ENCODE measurements around the gene SRD5A1.
"Not testable (repeated sequence)": the region's sequence is repeated elsewhere in the genome, so short reads cannot be mapped to it uniquely, and the experiment has no call there.

The SRD5A1 gene

DNA sequence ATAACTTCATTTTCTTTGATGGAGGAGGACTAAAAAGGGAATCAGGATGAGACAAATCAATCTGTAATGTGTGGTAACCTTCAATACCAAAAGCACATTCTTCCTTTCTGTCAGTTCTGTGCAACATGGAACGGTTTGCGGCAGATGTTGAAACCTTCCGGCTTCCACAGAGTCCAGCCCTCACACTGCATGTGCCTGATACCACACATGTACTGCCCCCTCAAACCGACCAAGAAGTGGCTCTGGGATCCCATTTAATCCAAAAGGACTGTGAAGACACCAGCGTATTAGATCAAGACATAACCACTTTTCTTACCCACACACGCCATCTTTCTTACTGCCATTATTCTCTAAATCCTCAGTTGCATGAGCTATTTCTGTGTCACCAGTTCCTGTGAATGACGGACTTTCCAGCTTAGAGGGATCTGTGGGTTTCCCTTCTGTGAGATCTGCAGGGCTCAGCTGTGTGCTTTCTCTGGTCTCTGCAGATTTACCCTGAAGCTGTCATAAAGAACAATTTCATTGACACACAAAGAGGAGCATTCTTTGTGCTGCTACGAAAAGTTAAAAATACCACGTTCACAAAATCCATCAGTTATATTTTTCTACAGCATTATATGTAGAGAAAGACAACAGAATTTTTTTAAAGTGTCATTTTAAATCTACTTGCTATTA, 26.2 kb upstream of the SRD5A1 start:
- no peak for DNase-seq

DNA sequence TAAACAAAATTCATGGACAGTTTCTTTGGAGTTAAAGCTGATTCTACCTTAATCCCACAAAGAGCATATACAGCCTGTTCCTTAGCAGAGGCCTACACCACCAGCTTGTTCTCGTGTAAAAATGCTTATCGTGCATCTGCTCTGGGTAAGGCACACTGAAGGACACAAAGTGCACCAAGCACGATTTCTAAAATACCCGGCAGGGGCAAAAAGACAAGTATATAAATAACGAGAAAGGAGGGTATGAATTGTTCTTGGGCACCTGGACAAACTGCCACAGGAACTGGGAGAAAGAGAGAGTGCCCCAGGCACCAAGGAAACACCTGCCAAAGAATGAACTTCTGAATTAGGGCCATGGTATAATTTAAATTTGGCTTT, 25.7 kb upstream of the SRD5A1 start:
- DNase-seq = no peak

DNA sequence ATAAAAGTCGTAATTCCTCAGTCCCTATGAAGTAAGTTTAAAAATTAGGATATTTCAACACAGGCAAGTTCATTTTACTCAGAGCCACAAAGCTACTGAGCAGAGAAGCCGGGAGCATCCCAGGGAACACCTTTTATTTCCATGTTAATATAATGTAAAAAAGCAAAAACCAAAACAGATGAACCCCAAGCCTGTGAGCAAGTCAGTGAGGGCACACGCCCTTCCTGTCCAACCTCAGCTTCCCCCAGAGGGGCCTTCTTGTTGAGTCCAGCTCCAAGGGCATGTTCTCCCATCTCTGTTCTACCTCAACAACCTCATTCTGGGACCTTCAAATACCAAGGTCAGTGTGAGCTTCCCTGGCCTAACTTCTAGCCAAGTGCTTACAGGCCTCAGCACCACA, 25.2 kb upstream of the SRD5A1 start:
- no peak for DNase-seq

DNA sequence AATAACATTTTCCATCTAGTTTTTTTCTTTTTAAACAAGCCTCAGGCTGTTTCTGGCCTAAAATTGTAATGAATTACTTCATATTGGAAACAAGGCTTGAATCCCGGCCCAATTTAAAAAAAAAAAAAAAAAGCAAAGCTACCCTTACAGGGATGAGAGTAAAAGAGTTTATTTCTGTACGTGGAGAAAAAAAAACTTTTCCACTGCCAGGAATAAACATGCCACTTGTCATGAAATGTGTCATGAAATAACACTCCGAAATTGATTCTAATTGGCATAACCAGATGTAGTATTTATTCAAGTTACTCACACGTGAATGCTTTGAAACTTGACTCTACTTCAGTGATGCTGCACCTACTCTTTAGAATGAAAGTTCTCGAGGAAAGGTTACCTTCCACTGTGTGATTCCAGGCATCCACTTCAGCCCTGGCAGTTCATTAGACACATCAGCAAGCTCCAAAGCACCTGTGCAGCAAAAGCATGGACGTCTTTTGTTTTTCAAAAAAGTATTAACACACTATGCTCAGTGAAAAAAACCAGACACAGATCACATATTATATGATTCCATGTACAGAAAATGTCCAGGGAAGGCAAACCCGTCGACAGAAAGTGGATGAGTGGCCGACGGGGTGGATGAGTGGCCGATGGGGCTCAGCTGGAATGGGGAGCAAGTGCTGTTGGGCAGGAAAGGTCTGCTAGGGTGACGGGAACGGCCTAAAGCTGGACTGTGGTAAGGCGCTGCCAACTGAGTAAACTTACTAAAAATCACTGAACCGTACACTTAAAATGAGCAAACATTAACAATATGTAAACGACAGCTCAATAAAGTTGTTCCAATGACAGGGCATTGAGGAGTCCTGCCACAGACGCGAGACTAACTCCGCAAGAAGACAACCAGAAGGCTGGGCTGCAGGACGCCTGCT, 21.6 kb upstream of the SRD5A1 start:
- DNase-seq = no peak

DNA sequence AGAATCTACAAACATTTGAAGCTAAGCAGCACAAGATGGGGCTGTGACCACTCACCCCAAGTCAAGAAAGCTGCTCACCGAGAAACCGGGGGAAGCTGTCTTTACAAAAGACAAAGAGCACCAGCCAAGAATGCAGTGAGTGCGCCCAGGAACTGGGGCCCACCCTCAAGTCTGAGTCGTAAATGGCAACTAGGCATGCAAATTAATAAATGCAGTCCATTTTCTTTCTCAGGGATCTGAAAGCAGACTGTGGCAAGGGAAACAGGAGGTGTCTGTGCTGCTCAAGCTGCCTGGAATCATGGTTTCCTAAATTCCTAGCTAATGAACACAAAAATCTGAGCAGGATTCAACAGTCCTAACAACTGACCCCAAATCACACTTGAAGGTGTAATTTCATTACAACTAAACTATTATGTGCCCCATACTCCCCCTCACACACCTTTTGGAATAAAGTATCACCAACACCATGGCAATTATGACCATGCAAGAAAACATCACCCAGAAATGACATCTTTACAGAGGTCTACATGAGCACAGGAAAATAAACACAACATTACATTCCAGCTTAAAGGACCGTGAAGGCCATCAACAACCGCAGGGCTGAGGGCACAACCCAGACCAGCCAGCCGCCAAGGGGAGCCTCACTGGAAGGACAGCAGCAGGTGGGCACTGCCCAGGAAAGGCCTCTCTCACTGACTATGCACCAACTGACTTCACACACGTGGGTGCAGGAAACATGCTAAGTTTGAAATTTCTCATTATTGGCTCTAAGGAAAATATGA, 18.0 kb upstream of the SRD5A1 start:
- no peak for DNase-seq

DNA sequence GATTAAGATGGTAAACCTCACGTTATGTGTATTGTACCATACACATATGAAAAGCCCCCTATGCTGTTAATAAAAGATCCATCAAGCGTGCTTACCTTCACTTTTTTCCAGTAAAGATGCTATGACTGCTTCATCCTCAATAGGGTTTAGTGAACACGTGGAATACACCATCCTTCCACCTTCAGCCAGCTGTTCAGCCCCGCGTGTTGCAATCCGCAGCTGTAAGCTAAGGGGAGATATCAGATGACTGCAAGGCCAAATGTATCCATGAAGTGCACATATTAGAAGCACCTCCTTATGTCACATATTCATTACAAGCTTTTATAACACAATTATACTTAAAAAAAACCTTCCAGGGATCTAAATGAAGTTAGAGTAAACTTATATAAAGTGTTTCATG, 16.6 kb upstream of the SRD5A1 start:
- no peak for DNase-seq

DNA sequence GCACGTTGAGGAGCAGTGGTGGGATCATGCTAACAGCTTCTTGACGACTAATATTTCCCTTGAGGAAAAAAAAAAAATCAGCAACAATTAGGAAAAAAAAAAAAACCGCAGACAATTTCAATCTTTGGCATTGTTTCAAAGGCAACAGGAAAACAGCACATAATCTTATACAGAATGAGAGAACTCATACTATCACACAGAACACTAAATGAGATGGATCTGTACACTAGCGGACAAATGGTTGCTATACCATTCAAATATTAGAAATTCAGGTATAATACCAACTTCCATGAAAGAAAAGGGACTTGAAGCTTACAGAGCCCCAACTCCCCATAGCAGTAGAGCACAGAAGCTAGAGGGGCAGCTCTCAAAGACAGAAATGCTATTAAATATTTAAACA, 10.0 kb upstream of the SRD5A1 start:
- DNase-seq = no peak

DNA sequence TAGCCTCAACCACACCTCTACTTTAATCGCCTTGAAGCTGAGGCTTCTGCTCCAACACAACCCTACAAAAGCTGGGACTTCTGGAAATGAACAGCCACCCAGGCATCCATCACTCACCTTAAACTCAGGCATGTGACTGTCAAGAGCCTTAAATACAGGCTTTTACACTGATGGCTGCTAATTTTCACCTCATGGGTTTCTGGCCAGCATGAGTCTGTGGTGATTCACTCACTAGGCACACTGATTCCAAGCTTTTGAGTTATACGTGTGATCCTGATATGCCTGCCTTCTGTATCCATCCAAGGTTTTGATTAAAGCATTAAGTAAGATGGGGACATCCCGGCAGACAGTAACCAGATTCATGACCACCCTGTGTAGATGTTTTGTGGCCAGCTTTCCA, 9.3 kb upstream of the SRD5A1 start:
- DNase-seq = no peak

DNA sequence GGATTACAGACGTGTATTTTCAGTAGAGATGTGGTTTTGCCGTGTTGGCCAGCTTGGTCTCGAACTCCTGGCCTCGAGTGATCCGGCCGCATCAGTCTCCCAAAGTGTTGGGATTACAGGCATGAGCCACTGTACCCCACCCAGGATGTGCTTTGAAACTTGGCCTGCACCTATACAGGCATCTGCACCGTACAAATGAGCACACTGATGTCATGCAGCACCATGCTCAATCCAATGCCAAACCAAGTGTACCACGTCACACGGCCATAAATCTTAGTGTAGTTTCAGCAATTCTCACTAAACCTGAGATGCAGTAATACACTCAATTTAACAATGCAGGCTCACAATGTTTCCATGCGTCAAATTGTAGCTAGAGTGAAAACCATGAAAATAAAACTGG, 6.7 kb upstream of the SRD5A1 start:
- no peak for DNase-seq

DNA sequence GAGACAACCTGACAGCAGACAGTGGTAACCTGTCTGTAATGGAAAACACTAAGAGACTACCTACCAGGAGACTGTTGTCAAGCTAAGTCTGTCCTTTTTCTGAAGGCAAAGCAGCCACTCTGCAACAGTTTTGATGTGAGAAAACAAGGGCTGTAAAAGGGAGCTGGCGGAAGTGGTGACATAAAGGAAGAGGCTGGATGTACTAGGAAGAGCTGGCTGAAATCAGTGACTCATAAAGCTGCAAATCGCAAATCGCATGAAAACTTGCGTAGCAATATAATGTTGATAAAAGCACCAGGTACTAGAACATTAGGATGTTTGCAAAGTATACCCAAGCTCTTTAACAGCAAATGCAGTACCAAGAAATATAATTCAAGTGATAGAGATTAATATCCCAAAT, 1.8 kb upstream of the SRD5A1 start:
- DNase-seq = no peak

DNA sequence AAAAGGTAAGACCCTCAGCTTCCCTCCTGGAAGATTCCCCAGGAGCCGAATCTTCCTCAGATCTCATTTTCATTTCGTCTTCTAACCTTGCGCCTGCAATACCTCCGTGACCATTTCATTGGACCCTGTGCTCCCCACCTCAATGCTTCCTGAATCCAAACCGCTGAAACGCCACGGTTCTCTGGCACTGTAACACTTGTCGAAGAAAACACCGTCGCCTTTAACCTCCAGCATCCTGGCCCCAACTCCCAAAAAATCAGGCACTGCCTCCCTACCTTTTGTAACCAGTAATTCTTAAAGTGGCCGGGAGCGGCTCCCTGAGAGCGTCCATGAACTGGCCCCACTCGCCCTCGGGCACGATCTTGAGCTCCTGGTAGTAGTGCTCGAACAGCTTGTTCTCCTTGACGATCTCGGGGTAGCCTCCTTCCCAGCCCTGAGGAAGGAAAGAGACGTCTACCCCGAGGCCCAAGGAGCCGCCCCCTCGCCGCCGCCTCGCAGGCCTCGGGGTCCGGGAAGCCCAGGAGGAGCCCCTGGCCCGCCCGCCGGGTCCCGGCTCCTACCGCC, 834 bp upstream of the SRD5A1 start:
- no peak for DNase-seq

DNA sequence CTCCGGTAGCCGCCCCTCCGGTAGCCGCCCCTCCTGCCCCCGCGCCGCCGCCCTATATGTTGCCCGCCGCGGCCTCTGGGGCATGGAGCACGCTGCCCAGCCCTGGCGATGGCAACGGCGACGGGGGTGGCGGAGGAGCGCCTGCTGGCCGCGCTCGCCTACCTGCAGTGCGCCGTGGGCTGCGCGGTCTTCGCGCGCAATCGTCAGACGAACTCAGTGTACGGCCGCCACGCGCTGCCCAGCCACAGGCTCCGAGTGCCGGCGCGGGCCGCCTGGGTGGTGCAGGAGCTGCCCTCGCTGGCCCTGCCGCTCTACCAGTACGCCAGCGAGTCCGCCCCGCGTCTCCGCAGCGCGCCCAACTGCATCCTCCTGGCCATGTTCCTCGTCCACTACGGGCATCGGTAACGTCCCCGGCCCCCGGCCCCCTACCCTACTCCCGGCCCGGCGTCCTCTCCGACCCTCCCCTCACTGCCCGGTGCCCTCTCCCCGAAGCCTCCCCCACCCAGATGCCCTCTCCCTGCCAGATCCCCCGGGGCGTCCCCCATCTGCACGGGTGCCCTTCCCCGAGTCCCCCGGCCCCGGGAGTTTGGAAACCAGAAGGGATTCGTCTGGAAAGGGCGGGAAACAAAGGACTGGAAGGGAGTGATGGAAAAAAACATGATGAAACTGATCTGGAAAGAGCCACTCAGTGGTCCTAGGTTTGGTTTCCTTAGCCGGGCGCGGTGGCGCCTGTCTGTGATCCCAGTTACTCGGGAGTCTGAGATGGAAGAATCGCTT, 417 bp downstream of the SRD5A1 start:
- DNase-seq = no peak

DNA sequence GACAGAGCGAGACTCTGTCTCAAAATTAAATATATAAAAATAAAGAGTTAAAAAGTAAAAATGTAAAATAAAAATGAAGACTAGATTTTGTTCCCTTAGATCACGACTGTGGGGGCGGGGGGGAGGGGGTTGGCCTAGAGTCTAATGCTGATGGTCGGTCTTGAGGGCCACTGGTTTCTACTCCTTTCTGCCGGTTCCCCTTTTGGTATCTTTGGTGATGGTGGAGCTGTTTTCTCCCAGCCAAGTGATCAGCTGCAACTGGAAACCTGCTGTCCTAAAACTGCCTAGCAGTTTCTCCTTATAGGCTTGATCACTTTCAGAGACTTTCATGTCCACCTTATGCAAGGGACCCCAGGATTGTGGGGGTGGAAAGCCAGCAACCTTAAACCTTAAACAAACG, 1.1 kb downstream of the SRD5A1 start:
- DNase-seq = no peak

DNA sequence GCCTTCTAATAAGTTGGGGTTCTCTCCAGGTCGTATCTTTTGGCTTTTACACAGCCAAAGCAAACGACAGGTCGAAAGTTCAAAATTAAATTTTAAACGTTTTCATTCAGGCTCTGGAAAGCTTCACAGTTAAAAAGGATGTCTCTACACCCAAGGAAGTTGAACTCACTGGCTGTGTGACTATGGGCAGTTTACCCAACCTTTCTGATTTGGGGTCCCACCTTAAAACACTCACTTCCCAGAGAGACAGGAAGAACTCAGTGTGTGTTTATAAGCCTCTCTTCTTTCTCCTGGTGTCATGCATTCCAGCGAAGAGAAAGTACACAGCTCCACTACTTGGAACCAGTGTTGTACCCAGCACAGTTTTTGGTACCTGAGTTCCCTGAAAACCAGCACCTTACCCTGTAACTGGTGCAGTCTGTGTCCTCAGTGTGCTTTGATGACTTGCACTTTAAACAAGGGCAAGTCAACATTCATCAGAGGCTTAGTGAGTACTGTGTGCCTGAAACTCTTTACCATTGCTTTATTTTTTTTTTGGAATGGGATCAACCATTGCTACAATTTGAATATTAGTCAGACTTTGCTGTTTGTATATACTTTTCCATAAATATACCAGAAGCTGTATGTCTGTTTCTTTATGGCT, 1.7 kb downstream of the SRD5A1 start:
- no peak for DNase-seq

DNA sequence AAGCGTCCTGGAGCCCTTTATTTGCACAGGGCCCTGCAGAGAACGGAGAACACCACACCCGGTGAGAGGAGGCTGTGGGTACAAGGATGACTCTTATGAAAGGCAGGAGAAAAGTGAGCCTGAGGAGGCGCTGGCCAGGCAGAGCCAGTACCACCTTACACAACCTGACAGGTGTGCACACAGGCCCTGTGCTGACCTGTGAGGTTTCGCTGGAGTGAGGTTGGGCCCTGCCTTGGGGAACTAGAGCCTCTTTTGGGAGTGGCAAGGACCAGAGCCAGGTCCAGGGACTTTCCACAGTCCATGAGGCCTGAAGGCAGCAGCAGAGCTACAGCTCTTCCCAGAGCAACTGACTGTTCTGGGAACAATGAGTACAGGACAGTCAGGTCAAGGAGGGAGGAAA, 3.1 kb downstream of the SRD5A1 start:
- DNase-seq = no peak

DNA sequence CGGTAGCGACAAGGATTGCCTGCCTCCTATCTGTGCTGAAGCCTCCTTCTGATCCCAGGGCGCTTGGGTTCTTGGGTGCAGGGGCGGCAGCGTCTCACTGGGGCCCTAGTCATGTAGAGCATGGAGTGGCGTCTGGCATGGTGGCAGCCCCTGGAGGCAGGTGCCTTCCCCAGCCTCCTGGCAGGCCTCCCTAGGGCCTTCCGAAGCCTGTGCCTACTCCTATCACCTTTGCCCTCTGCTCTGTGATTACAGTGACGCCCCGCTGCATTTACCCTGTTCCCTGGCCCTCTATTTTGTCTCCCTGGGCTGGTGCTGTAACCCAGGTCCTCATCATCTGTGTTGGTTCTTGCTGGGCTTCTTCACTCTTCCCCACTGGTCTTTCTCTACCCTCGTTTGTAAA, 3.8 kb downstream of the SRD5A1 start:
- DNase-seq = no peak

DNA sequence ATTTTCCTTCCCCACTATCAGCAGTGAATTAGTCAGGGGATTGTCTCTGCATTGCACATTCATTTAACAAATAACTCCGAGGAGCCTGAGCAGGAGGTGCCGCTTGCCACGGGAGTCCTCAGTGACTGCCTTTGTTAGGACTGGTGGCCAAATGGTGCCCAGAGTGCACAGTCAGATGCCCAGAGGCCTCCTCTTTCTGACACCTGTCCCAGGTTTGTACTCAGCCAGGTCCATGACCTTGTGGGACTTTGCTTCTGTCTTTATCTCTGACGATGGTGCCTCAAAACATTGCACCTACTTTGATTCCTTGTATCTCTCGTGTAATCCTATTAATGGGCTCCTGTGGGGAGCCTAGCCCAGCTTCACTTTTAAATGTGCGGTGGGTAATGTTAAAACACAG, 4.3 kb downstream of the SRD5A1 start:
- DNase-seq = no peak

DNA sequence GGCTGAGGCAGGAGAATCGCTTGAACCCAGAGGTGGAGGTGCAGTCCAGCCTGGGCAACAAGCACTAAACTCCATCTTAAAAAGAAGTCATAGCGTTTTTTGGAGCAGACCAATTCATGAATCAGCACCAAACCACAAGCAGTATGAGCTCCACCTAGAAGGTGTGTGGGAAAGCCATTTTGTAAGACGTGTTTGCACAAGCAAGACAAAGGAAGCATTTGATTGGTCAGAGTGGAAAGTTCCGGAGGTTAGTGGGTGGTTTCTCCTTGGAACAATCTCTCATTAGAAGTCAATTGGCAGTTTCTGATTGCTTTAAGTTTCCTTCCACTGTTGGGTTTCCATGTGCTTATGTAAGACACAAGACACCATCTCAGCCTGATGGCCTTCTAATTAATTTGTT, 5.0 kb downstream of the SRD5A1 start:
- no peak for DNase-seq

DNA sequence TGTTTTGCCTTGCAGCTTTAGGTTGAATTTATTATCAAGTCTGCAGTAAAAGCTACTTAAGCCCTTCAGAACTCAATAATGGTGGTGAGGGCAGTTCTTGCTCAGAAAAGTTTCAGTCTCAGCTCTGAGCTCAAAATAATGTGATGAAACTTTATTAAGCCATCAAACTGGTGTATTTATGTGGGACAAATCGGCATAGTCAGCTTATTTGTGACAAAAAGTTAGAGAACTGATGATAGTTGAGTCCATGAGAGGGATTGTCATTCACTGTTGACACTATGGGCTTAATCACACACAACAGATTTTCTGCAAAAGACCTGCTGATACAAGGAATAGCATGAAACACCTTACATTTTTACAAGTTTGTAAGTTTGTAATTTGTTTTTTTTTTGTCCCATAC, 9.4 kb downstream of the SRD5A1 start:
- DNase-seq = no peak

DNA sequence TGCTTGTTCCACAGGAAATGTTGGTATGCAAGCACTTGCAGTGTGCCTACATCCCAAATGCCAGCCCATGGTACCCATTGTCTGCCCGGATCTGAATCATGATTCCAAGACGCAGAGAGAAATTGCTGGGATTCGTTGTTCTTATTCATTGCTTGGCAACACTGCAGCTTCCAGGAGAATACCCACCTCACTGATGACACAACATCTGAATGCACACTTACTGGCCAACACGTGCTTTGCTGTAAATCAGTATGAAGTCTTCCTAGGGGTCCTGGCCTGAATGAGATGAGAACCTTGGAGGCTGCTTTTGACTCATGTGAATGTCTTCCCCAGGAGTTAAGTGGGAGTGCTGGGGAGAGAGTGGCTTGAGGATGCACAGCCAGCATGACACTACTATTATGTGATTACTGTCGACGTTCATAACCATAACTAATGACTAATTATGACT, 11.6 kb downstream of the SRD5A1 start:
- no peak for DNase-seq

DNA sequence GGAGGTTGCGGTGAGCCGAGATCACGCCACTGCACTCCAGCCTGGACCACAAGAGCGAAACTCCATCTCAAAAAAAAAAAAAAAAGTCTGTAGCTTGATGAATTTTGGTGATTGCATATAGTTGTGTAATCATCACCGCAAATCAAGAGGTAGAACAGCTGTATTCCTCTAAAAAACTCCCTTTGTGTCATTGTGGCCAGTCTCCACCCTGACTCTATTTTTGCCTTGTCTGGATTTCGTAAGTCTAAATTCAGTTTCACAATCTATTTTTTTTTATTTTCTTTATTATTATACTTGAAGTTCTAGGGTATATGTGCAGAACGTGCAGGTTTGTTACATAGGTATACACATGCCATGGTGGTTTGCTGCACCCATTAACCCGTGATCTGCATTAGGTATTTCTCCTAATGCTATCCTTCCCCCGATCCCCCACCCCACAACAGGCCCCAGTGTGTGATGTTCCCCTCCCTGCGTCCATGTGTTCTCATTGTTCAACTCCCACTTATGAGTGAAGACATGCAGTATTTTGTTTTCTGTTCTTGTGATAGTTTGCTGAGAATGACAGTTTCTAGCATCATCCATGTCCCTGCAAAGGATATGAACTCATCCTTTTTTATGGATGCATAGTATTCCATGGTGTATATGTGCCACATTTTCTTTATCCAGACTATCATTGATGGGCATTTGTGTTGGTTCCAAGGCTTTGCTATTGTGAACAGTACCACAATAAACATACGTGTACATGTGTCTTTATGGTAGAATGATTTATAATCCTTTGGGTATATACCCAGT, 12.5 kb downstream of the SRD5A1 start:
- DNase-seq = not testable (repeated sequence)

All from cortex of kidney (tissue), 1 donor.